NCI-H2196 (cell line): ENCODE data around the gene EFCAB5.
"Not testable (repeated sequence)": the region's sequence is repeated elsewhere in the genome, so short reads cannot be mapped to it uniquely, and the experiment has no call there.

ENCODE experiments used
- DNase-seq: peaks from one replicate; lab custom pipeline; 2025; ENCODE audit not compliant: unreplicated experiment; lab: John Stamatoyannopoulos, UW

Gene EFCAB5

DNA sequence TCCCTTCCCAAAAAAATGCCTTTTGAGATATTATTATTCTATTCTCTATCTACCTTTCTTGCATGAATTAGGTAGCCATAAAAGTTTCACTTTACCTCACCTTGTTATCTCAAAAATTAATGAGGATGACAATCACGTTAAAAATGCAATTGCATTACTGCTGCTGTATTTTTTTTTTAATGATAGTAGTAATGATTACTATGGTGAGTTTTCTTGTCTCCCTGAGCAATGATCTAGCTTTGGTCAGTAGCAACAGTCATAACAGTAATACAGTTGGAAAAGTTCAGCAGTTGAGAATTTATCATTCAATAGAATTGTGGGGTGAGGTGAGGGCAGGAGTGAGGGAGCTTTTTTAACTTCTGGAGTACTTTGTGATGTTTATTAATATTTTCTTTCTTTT, at the start of gene EFCAB5:
Gene EFCAB5, plus strand, starts transcription at position 301 of the 400 bp plus-strand sequence. CDS start 163 bp downstream, outside the sequence.
- no peak for DNase-seq

DNA sequence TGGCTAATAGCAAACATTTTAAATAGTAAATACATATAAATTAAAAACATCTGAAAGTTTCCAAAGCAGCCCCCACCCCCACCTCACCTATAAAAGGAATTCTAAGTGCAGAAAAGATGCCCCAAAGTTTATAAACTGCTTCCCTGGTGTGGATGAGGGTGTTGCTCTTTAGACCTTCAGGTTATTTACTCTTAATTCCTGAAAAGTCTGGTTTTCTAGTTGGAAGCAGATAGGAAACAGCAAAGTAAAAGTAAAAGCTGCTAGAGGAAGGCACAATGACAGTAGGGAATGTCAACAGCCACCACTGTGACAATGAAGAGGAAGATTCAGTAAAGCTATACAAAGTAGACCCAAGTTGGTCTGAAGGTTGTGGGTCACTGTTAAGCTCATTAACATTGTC, 49.2 kb upstream of the EFCAB5 start:
- DNase-seq: no peak

DNA sequence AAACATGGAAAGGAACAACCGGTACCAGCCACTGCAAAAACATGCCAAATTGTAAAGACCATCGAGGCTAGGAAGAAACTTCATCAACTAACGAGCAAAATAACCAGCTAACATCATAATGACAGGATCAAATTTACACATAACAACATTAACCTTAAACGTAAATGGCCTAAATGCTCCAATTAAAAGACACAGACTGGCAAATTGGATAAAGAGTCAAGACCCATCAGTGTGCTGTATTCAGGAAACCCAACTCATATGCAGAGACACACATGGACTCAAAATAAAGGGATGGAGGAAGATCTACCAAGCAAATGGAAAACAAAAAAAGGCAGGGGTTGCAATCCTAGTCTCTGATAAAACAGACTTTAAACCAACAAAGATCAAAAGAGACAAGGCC, 44.3 kb upstream of the EFCAB5 start:
- DNase-seq: not testable (repeated sequence)

DNA sequence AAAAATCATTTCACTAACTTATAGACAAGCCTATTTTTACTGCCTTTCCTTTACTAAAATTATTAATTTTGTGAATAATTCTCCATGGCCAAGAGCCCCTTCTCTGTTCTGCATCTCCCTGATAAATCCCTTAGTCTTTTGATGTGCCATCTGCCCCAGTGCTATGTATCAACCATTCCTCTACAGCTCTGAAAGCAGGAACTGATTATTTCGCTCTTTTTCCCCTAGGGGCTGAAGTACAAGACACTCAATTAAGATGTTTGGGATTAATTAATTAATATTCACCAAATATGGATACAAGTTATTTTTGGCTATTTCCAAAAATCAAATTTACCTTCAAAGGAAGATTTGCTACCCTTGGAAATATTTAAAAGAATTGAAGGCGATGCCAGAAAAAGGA, 38.0 kb upstream of the EFCAB5 start:
- DNase-seq: no peak

DNA sequence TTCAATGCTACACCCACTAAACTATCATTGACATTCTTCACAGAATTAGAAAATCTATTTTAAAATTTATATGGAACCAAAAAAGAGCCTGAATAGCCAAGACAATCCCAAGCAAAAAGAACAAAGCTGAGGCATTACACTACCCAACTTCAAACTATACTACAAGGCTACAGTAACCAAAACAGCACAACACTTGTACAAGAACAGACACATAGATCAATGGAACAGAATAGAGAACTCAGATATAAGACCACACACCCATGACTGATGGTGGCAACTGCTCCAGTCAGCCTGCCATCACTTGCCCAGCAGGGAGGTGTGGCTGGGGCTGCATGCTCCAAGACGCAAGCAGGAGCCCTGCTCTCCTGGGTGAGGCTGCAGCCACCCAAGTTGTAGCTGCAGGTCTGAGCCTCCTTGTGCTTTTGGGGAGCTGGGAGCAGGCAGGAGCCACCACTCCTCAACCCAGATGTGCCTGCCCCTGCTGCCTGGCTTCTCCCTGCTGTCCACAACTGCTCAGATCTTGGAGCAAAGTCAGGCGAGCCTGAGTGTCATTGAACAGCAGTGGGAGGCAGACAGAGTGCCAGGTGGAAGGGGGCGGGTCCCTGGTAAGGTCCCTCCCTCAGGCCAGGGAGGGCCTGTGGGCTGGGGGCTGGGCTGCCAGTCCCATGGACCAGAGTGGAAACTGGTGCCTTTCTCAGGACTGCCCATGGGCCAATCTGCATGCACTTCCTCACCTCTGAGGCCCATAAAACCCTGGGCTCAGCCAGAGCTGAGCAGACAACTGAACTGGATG, 36.2 kb upstream of the EFCAB5 start:
- no peak for DNase-seq

DNA sequence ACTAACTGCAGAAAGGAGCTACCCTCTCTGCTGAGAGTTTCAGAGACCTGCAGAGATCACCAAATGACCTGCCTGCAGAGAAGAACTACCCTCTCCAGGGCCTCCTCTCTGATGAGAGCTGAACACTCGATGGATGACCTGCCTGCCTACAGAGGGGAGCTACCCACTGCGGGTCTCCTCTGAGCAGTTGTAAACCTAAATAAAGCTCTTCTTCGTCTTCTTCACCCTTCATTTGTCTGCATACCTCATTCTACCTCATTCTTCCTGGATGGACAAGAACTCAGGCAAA, 35.6 kb upstream of the EFCAB5 start:
- DNase-seq: no peak

DNA sequence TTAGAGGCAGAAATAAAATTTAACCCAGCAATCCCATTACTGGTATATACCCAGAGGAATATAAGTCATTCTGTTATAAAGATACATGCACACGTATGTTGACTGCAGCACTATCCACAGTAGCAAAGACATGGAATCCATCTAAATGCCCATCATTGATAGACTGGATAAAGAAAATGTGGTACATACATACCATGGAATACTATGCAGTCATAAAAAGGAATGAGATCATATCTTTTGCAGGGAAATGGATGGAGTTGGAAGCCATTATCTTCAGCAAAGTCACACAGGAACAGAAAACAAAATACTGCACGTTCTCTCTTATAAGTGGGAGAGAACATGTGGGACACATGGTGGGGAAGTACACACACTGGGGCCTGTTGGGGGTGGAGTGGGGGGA, 34.5 kb upstream of the EFCAB5 start:
- no peak for DNase-seq

DNA sequence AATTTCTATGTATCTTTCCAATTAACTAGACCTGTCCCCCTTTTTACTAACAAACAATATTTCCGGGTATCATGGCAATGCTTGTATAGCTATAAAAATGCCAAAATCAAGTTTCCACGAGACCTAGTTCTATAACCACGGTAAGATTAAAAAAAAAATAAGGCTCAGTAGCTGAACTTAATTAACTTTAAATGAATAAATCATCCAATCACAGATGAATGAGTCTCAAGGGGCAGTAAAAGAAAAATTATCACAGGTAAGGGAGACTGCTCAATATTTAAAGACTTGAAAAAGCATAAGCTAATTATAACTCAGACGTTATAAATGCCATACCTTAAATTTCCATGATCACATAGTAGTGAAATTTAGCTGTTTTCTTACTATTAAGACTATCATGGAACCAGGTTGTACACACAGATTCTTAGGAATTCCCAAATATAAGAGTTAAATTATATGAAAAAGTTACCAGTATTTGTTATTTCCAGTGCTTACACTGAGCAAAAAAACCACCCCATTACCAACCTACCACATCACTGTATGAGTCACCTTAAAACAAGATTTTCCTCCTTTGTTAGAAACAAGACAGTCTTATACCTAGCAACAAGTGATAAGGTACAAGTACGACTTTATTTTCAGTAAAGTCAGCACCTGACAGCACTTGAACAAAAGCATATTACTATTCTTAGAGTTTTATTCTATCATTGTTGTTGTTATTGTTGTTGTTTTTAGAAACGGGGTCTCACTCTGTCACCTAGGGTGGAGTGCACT, 32.0 kb upstream of the EFCAB5 start:
- DNase-seq: no peak

DNA sequence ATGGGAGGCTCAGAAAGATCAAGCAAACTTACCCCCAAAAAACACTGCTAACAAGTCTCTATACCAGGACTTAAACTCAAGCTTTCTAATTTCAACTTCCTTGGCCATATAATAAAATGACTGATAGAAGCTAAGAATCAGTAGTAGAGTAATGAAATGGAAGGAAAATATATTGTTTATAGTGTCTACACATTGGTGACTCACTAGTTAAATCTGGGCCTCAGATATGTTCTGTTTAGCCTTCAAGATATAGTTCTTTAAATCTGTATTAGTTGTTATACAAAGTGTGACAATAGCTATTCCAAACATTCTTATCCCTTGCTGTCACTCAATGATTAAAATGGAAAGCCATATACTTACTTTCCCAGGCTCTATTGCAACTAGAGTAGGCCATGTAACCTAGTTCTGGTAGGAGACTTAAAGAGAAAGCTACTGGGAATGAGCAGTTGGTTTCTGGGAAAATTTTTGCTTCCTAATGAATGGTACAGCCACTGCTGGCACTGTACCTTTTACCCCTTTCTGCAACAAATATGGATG, 29.7 kb upstream of the EFCAB5 start:
- DNase-seq: no peak

DNA sequence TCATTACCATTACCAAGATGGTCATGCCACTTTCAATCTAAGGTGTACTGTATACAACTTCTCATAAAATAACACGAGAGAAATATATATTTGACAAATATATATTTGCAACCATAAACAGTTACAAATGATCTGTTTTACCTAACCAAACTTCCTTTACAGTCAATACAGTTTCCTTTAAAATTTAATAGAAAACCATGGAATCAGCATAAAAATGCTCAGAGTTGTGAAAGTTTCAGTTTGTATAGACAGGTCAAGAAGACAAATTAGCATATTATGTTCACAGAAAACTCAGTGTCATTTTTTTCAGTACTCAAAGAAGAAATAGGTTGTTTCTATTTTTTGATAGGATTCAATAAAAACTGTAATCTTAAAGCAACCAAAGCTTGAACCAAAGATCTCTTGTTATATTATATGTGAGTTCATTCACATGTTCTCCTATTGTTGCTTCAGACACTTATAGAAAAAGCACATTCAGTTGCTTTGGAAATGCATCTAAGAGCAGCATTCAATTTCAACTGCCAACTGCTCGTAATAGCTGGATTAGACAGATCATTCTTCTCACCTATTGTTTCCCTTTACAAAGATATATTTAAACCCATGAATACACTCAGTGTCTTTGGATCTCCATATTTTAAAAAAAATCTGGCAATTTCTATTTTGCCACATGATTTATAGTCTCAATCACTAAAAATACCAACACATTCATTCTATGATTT, 26.5 kb upstream of the EFCAB5 start:
- no peak for DNase-seq

DNA sequence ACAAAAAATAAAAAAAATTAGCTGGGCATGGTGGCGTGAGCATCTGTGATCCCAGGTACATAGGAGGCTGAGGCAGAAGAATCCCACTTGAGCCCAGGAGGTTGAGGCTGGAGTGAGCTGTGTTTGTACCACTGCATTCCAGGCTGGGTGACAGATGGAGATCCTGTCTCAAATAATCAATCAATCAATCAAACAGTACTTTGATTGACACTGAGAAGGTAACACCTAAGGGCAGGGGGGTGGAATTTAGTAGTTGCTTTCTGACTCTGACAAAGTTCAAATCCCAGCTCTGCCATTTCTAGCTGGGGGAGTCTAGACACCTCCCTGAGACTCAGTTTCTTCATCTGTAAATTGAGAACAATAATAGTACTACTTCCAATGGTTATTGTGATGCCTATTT, 23.4 kb upstream of the EFCAB5 start:
- no peak for DNase-seq

DNA sequence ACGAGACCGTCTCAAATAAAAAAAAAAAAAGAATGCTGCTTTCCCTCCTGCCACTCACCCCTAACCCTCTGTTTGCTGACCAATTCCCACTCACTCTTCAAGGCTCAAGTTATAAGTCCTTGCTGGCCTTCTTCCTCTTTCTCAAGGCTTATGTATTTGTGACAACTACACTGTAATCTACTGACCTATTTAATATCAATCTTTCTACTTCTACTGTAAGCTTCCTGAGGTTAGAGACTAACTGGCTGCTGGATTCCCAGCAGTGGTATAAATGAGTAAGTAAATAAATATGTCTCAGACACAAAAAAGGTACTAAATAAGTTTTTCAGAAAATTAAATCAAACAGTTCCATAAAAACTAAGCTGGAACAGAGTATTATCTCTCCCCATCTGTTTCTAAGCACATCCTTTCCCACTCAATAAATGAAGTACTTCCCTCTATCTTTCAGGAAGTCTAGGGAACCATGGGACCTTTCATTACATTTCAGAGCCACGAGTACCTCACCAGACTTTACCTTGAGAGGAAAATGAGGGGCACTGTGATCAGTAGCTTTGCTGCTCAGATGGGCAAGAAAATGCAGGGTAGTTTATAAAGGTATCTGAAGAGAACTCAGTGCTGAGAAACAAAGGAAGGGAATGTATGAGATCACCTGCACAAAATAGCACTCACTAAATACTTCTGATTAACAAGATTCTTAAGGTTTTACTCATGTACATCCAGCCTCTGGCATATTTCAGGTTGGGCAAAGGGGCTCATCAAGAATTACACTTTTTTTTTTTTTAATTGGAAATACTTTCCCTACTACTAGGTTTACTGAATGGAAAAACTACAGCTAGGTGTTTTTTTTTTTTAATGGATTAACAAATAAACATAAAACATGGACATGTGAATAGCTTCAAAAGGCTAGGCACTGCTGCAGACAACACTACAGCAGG, 22.2 kb upstream of the EFCAB5 start:
- DNase-seq: no peak

DNA sequence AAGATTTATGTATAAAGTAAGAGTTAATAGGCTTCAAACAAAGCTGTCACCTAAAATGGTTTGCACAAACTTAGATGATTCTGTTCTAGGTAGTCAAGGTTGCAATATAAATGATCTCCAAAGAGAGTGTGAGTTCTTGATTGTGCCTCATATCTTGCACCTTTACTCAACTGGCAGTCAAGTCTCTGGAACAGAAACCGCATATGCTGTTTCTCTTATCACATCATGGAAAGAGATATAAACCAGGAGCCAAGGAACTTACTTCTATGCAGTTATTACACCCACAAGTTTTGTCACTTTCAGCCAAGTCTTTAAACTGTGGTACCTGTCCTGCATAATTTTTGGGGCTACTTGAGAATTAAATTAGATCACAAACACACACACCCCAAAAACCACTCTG, 16.6 kb upstream of the EFCAB5 start:
- no peak for DNase-seq

DNA sequence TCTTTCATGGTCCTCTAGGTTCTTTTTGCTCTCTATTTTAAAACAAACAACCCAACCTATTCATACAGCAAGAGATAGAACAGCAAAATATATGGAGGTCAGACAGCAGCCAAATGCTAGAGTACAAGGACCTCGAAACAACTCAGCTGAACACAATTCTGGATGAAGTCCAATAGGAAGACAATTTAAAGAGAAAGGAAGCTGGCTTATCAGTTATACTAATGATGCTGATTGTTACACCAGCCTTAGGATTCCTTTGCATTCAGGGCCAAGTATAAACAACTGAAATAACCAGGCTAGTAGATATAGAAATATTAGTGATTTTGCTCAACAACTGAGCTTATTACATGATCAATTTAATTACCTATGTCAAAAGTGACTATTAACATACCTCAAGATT, 13.9 kb upstream of the EFCAB5 start:
- no peak for DNase-seq

DNA sequence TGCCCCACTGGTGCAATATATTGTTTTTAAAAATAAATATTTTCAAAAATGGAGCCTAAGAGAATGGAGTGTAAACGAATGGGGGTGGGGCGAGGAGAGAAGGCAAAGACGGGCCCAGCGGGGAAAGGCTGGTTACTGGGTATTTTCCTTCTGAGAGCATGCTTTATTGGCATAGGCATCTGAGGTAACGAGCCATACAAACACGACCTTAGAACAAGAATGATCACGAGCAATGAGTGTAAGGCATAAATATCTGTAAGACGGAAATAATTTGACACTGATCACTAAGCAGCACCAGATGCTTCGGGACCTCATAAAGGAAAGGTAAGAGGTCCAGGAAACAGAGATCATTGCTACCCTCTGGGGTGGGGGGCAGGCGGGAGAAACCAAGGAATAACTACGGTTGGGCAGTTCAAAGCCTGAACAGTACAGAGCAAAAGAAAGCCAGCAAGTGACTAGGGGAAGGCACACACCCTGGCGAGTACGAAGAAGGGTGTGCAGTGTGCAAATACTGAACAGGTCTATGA, 12.4 kb upstream of the EFCAB5 start:
- no peak for DNase-seq

DNA sequence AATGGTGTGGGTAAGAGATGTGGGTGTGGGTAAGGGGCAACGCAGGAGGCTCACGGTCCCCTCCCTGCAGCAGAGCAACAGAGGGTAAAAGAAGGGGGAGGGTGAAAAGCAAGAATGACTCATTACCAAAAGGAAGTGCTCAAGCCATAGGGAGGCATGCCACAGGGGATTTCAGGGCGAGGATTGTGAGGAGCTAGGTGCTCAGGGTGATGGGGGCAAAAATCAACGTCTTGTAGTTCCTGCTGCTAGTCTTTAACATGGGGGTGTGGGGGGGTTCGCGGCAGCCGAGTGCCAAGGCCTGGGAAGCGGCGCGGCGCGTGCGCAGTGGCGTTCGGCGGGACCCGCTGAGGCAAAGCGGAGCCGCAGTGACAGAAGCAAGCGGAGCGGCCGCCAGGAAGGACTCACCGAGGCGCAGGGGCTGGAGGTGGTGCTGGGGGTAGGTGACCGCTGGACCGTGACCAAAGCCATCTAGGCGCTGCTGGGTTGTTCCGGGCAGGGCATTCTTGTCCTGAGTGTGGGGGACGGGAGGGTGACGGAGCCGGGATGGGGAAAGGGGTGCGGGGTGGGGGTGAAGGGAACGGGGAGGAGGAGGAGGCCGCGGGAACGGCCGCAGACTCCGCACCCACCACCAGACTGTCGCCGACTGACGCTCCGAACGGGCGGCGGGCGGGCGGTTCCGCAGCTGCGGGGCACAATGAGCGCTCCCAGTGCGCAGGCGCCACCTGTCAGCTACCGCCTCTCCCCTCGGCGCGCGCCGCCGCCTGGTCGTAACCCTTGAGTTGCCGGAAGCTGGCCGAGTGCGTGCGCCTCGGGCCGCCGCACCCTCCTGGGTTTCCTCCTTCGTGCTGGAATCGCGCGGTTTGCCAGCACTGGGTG, 11.7 kb upstream of the EFCAB5 start, which contains the start of gene SSH2:
Gene SSH2, minus strand, starts transcription at position 696 of the 876 bp plus-strand sequence. Its CDS starts 228 bp downstream, at position 468.
- peak; percentile 71 for DNase-seq

DNA sequence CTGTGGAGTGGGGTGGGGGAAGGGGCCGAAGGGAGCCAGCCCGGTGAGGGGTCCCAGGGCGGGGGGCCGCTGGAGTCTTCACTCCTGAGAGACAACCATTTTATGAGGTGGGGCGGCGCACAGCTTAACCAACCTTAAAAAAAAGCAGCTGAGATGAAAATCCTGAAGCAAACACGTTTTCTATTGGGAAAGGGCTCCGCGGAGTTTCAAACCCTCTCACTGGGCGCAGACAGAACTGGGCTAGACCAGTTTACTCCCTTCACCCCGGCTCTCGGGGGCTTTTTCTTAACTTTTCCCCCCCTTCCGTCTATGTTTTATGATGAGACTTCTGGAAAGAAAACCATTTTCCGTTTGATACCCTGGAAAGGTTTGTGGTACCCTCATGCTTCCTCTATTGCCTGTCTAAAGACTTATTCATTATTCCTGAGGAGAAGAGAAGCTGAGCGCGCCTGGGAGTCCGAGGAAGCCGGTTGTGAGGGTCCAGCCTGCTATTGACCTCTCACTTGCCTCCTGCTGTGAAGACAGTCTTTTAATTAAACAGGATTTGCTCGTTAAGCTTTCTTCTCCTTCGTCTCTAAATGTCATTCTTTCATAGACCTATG, 10.9 kb upstream of the EFCAB5 start:
- DNase-seq: no peak

DNA sequence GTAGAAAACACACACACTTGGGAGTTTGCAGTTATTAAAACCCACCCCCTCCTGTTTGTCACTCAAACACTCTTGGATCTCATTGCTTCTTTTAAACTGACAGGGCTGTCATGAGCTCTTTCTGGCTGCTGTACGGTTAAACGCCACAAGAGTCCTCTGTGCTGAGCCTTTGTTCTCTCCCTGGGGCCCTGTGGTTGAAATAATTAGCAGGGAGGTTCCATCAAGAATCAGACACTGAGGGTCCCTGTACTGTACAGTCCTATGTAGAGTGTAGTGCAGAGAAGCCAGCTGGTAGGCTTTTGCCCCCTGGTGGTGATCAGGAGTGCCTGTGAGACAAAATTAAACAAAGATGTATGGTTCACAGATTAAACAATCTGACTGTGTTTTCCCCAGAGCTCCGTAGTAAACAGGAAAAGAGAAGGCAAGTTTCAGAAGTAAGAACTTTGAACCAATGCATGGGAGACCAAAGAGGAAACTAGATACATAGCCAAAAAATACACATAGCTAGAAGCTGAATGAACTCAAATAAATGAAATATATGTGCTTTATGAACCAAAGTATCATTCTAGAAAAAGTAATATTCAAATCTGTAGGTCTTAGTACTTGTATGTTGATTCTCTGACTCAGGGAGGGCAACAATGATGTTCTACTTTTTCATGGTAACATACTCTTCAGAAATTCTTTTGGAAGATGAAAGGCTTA, 10.1 kb upstream of the EFCAB5 start:
- peak; percentile 33 for DNase-seq
